Measurements from ENCODE around the gene BRIP1.

DNA sequence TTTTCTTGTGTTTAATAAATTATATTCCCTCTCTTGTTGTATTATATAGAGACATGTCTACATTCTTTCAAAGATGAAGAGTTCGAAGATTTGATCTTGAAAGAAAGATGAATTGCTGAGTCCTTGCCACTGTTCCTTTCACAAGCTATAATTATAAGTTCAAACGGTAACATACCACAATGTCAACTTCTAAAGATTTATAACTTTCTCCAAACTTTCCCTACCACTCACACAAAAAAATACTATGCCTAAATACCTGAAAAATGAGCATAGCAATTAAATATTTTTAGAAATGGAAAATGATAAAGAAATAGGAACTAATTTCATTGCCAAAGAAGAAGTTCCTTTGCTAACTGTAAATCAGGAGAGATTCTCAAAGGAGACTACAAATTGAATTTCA lies 50.6 kb downstream of the BRIP1 start:
- TF ChIP-seq, protein P1, sequence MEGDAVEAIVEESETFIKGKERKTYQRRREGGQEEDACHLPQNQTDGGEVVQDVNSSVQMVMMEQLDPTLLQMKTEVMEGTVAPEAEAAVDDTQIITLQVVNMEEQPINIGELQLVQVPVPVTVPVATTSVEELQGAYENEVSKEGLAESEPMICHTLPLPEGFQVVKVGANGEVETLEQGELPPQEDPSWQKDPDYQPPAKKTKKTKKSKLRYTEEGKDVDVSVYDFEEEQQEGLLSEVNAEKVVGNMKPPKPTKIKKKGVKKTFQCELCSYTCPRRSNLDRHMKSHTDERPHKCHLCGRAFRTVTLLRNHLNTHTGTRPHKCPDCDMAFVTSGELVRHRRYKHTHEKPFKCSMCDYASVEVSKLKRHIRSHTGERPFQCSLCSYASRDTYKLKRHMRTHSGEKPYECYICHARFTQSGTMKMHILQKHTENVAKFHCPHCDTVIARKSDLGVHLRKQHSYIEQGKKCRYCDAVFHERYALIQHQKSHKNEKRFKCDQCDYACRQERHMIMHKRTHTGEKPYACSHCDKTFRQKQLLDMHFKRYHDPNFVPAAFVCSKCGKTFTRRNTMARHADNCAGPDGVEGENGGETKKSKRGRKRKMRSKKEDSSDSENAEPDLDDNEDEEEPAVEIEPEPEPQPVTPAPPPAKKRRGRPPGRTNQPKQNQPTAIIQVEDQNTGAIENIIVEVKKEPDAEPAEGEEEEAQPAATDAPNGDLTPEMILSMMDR (conservative IDR thresholded peaks at IDR 0.05 in 1 of 2, IDR thresholded peaks at IDR 0.05 in 1 of 2; ENCODE audit: low read depth in 1 of 2, low read length in 2 of 2), result no peak
- TF ChIP-seq EZH2 (IDR thresholded peaks at IDR 0.05; ENCODE audit: low read length, missing control alignments), result no peak
